ENCODE measurements around the gene ISCA2.

ISCA2 gene

DNA sequence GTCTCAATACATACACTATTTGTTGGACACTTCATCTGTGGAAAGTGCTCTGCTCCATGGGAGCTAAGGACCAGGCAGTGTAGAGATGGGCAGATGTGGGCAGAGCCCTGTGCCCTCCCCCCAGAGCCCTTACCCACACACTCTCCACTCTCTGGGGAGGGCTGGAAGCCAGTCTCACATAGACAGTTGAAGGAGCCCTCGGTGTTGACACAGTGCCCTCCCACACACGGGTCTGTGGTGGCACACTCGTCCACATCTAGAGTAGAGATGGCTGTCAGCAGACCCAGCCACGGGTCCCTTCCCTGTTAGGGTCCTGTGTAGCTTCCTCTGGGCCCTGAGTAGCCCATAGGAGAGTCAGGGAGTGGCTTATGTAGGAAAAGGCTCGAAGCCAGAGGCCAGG, 14.3 kb downstream of the ISCA2 start:
- no peak for DNase-seq (ENCODE audit: low read depth, low spot score)
- H3K9me3 ChIP-seq (ENCODE audit: low read depth, low read length): no peaks in the 10 kb centered on the region
- H3K36me3 ChIP-seq (ENCODE audit: insufficient read depth, low read length): no peaks in the 10 kb centered on the region
- no peak overlapping the region for H3K4me3 ChIP-seq
- no peak overlapping the region for H3K27ac ChIP-seq
- TF ChIP-seq POLR2AphosphoS5 (IDR thresholded peaks at IDR 0.05; ENCODE audit: borderline replicate concordance, low read depth, low read length) (no peak), EZH2 (IDR thresholded peaks at IDR 0.05) (no peak), FOXP2 (optimal IDR thresholded peaks at IDR 0.05; ENCODE audit: control extremely low read depth, extremely low read length, insufficient read depth) (no peak)
- H3K9ac ChIP-seq (ENCODE audit: insufficient read length): no peak overlapping the region

DNA sequence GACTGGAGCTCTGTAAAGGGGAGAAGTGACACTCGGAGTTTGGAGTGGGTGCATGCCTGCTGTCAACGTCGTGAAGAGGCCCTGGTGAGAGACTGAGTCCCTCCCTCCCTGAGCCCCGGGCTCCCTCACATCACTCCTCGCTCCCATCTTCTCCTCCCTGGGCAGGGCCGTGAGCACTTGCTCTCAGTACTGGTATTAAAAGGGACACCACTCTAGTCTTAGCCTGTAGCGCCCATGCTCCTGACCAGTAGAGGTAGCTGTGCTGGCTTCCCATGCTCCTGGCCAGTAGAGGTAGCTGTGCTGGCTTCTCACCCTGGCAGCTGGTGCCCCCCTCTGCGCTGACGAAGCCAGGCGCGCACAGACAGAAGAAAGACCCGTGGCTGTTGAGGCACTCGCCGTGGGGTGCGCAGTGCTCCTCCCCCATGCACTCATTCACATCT, 14.7 kb downstream of the ISCA2 start:
- Histone ChIP-seq H3K9ac (ENCODE audit: insufficient read length) (no peak overlapping the region), H3K4me3 (no peak overlapping the region), H3K36me3 (ENCODE audit: insufficient read depth, low read length) (no peaks in the 10 kb centered on the region), H3K27ac (no peak overlapping the region), H3K9me3 (ENCODE audit: low read depth, low read length) (no peaks in the 10 kb centered on the region)
- TF ChIP-seq EZH2 (IDR thresholded peaks at IDR 0.05) (no peak), FOXP2 (optimal IDR thresholded peaks at IDR 0.05; ENCODE audit: control extremely low read depth, extremely low read length, insufficient read depth) (no peak), POLR2AphosphoS5 (IDR thresholded peaks at IDR 0.05; ENCODE audit: borderline replicate concordance, low read depth, low read length) (no peak)
- no peak for DNase-seq (ENCODE audit: low read depth, low spot score)

DNA sequence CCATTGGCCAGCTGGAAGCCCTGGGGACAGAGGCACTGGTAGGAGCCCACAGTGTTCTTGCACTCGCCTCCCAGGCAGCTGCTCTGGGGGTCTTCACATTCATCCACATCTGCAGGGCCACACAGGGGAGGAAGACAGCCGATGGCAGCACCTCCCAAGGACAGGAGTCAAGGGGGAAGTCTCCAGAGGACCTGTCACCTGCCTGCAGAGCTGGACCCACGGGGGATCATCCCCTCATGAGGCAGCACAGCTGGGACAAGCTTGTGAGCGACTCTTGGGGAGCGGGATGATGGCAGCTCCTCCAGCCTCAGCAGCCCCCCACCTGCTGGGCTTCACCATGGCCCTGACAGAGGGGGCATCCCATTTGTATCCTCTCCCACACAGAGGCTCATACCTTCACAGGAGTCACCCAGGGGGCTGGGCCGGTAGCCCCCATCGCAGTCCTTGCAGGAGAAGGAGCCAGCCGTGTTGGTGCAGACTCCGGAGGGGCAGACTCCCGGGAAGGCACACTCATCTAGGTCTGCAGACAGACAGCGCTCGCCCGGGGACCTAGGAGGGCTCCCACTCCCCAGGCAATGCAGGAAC, 15.4 kb downstream of the ISCA2 start:
- Histone ChIP-seq H3K36me3 (ENCODE audit: insufficient read depth, low read length) (no peaks in the 10 kb centered on the region), H3K27ac (no peak overlapping the region), H3K9ac (ENCODE audit: insufficient read length) (no peak overlapping the region), H3K4me3 (no peak overlapping the region), H3K9me3 (ENCODE audit: low read depth, low read length) (no peaks in the 10 kb centered on the region)
- TF ChIP-seq EZH2 (IDR thresholded peaks at IDR 0.05): no peak
- TF ChIP-seq FOXP2 (optimal IDR thresholded peaks at IDR 0.05; ENCODE audit: control extremely low read depth, extremely low read length, insufficient read depth): no peak
- no peak for TF ChIP-seq POLR2AphosphoS5 (IDR thresholded peaks at IDR 0.05; ENCODE audit: borderline replicate concordance, low read depth, low read length)
- DNase-seq (ENCODE audit: low read depth, low spot score): no peak

DNA sequence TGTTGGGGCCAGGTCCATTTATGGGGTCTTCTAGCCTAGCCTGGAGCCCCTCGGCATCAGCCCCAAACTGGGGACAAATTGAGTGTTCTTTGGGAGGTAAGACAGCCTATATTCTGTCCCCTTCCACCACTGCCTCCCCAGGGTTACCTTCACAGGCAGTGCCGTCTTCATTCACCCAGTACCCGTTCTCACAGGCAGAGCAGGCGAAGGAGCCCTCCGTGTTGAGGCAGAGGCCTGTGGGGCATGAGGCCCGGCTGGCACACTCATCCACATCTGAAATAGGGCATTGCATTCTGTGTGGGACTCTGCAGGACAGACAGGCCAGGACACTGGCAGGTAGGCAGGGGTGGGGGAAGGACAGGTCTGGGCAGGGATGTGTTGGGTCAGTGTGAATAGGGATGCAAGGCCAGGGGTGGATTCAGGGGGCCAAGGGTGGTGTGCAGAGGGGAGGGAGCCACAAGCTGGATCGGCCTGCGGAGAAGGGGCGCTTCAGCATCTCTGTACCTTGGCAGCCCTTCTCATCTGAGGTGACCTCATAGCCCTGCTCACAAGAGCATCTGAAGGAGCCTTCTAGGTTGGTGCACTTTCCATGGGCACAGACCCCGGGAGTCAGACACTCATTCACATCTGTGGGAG, 16.1 kb downstream of the ISCA2 start:
- Histone ChIP-seq H3K4me3 (no peak overlapping the region), H3K9me3 (ENCODE audit: low read depth, low read length) (no peaks in the 10 kb centered on the region), H3K9ac (ENCODE audit: insufficient read length) (no peak overlapping the region), H3K36me3 (ENCODE audit: insufficient read depth, low read length) (no peaks in the 10 kb centered on the region), H3K27ac (no peak overlapping the region)
- DNase-seq (ENCODE audit: low read depth, low spot score): no peak
- TF ChIP-seq EZH2 (IDR thresholded peaks at IDR 0.05): no peak
- no peak for TF ChIP-seq FOXP2 (optimal IDR thresholded peaks at IDR 0.05; ENCODE audit: control extremely low read depth, extremely low read length, insufficient read depth)
- TF ChIP-seq POLR2AphosphoS5 (IDR thresholded peaks at IDR 0.05; ENCODE audit: borderline replicate concordance, low read depth, low read length): no peak

DNA sequence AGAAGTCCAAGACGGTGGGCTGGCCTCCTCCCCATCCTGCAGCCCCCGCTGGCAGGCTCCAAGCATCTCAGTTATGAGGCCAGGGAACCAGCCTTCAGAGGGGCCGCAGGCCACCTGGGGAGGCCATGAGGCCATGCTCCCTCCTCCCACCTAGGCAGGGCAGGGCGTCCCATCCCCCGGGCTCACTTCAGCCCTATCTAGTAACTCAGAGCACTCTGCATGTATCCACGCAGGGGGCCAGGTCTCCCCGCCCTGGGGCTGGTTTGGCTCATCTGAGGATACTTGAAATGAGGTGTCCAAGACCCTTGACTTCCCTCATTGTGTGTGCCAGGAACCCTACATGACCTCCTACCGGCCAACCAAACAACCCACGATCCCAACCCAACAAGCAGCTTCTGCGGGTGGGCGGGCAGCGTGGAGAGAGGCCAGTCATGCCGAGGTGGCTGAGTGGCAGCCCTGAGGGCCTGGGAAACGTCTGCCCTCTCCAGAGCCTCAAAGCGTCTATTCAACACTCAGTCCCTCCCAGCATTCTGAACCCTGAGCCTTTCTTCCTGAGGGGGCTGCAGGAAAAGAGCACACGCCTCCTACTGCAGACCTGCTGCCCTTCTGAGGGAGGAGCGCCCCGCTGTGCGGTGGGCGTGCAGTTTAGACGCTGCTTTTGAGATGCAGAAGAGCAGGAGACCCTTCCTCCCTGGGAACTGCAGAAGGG, 16.8 kb downstream of the ISCA2 start:
- H3K9ac ChIP-seq (ENCODE audit: insufficient read length): no peak overlapping the region
- H3K36me3 ChIP-seq (ENCODE audit: insufficient read depth, low read length): no peaks in the 10 kb centered on the region
- no peaks in the 10 kb centered on the region for H3K9me3 ChIP-seq (ENCODE audit: low read depth, low read length)
- TF ChIP-seq POLR2AphosphoS5 (IDR thresholded peaks at IDR 0.05; ENCODE audit: borderline replicate concordance, low read depth, low read length) (no peak), EZH2 (IDR thresholded peaks at IDR 0.05) (no peak), FOXP2 (optimal IDR thresholded peaks at IDR 0.05; ENCODE audit: control extremely low read depth, extremely low read length, insufficient read depth) (no peak)
- no peak for DNase-seq (ENCODE audit: low read depth, low spot score)
- no peak overlapping the region for H3K4me3 ChIP-seq
- no peak overlapping the region for H3K27ac ChIP-seq

DNA sequence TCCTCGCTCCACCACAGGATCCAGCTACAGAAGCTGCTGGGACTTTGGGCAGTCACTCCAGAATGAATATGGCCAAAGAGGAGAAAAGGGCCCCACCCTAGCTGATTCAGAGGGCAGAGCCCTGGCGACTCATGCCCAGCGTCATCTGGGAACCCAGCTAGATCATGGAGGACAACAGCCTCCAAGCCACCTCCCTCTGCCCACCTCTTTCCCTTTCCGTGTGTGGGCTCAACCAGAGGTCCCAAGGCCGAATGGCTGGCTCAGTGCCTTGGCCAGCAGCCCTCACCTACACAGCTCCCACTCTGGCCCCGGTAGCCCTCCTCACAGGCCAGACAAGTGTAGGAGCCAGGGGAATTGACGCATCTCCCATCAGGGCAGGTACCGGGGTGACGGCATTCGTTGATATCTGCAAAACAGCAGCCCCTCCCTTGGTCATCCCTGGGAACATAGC, 17.4 kb downstream of the ISCA2 start:
- DNase-seq (ENCODE audit: low read depth, low spot score): no peak
- Histone ChIP-seq H3K9me3 (ENCODE audit: low read depth, low read length) (no peaks in the 10 kb centered on the region), H3K27ac (no peak overlapping the region), H3K9ac (ENCODE audit: insufficient read length) (no peak overlapping the region), H3K4me3 (no peak overlapping the region), H3K36me3 (ENCODE audit: insufficient read depth, low read length) (no peaks in the 10 kb centered on the region)
- TF ChIP-seq POLR2AphosphoS5 (IDR thresholded peaks at IDR 0.05; ENCODE audit: borderline replicate concordance, low read depth, low read length) (no peak), EZH2 (IDR thresholded peaks at IDR 0.05) (no peak), FOXP2 (optimal IDR thresholded peaks at IDR 0.05; ENCODE audit: control extremely low read depth, extremely low read length, insufficient read depth) (no peak)

DNA sequence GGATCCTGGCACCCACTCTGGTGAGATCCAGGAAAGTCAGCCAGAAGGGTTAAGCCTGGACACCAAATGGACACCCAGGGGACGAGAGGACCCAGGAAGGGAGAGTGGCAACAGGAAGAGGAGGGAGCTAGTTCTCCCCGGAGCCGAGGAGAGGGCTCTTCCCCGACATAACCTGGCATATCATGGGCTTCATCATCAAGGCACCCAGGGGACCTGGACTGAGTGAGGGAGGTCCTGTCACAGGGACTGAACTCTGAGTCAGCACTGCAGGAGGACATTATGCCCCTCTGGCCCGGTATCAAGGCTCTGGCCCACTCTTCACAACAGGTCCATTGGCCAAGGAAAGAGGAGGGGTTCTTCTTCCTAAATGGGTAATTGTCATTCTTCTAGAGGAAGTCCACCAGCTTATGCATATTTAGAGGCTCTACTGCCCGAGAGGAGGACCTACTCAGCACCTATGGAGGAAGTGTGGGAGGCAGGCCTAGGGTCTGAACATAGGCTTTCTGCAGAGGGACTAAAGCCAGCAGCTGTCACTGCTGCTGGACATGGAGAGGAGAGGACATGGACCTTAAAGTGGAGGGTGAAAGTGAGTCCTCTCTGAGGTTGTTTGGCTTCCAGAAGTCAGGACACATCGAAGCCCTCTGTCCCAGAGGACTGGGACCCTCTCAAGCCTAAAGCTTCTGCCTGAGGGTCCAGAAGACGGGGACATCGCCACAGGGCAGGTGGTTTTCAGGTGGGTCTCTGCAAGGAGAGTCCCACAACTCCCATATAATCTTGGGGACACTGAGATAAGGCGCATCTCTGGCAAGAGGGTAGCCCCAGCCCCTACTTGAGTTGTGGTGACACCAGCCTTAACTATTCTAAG, 18.6 kb downstream of the ISCA2 start:
- no peak overlapping the region for H3K4me3 ChIP-seq
- DNase-seq (ENCODE audit: low read depth, low spot score): no peak

More for the DNA sequence above, 18.6 kb downstream of the ISCA2 start:
- Histone ChIP-seq H3K27ac (no peak overlapping the region), H3K9me3 (ENCODE audit: low read depth, low read length) (no peaks in the 10 kb centered on the region), H3K9ac (ENCODE audit: insufficient read length) (no peak overlapping the region), H3K36me3 (ENCODE audit: insufficient read depth, low read length) (no peaks in the 10 kb centered on the region)
- TF ChIP-seq EZH2 (IDR thresholded peaks at IDR 0.05) (no peak), POLR2AphosphoS5 (IDR thresholded peaks at IDR 0.05; ENCODE audit: borderline replicate concordance, low read depth, low read length) (no peak), FOXP2 (optimal IDR thresholded peaks at IDR 0.05; ENCODE audit: control extremely low read depth, extremely low read length, insufficient read depth) (no peak)
